Measurements from ENCODE around the gene PAPLN. TPM values are rescaled to one million over a fixed set of nuclear protein-coding genes. Genes with fewer than 3 reads are reported as not detected.

The PAPLN gene
- total and polyA plus RNA-seq, 9 of the 15 experiments (the other 6 are each of a cell fraction or from before 2014, with no cell fraction given): 0.43 to 3.5 (median 1.7) TPM

DNA sequence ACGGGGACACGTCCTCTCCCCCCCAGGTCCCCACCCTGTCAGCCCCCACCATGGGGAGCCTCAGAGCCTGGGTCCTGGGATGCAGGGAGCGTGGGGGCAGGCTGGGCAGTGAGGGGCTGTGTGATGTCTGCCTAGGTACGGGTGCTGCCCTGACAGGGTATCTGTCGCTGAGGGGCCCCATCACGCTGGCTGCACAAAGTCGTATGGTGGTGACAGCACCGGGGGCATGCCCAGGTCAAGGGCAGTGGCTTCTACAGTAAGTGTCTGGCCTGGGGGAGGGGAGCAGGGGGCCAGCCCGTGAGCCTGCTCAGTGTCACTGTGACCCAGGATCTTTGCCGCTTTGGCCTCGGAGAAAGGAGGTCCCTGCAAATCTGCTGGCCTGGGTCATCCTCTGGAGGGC is 23.3 kb downstream of the PAPLN start (continued):
- TF ChIP-seq, protein P1, sequence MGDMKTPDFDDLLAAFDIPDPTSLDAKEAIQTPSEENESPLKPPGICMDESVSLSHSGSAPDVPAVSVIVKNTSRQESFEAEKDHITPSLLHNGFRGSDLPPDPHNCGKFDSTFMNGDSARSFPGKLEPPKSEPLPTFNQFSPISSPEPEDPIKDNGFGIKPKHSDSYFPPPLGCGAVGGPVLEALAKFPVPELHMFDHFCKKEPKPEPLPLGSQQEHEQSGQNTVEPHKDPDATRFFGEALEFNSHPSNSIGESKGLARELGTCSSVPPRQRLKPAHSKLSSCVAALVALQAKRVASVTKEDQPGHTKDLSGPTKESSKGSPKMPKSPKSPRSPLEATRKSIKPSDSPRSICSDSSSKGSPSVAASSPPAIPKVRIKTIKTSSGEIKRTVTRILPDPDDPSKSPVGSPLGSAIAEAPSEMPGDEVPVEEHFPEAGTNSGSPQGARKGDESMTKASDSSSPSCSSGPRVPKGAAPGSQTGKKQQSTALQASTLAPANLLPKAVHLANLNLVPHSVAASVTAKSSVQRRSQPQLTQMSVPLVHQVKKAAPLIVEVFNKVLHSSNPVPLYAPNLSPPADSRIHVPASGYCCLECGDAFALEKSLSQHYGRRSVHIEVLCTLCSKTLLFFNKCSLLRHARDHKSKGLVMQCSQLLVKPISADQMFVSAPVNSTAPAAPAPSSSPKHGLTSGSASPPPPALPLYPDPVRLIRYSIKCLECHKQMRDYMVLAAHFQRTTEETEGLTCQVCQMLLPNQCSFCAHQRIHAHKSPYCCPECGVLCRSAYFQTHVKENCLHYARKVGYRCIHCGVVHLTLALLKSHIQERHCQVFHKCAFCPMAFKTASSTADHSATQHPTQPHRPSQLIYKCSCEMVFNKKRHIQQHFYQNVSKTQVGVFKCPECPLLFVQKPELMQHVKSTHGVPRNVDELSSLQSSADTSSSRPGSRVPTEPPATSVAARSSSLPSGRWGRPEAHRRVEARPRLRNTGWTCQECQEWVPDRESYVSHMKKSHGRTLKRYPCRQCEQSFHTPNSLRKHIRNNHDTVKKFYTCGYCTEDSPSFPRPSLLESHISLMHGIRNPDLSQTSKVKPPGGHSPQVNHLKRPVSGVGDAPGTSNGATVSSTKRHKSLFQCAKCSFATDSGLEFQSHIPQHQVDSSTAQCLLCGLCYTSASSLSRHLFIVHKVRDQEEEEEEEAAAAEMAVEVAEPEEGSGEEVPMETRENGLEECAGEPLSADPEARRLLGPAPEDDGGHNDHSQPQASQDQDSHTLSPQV (IDR thresholded peaks at IDR 0.05): no peak
- no peak for TF ChIP-seq ARID1B (IDR thresholded peaks at IDR 0.05)

DNA sequence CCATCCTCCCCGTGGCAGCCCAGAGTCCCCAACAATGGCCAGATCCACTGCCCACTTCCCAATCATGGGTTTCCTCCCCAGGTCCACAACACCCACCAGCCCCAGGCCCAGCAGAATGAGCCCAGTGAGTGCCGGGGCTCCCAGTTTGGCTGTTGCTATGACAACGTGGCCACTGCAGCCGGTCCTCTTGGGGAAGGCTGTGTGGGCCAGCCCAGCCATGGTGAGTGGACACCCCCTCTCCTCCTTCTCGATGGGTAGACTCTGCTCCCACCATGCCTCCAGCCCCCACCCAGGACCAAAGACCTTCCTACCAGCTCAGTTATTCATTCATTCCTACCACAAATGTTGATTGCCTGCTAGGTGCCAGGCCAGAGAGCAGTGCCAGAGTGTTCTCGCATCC is 23.8 kb downstream of the PAPLN start:
- H4K20me1 ChIP-seq (replicated peaks; ENCODE audit: control insufficient read depth, insufficient read depth, low read length): no peaks in the 10 kb centered on the region
- H3K27me3 ChIP-seq (ENCODE audit: control insufficient read depth in 2 of 2, insufficient read depth in 2 of 2, low read length in 2 of 2): no peaks in the 10 kb centered on the region
- ATAC-seq: no peak
- CTCF ChIA-PET (ENCODE audit: low intra/inter-chr PET ratio): no interaction called here
- no peak overlapping the region for H3K4me3 ChIP-seq
- no peaks in the 10 kb centered on the region for H3K79me2 ChIP-seq (ENCODE audit: control insufficient read depth, insufficient read depth, low read length)
- H3K9ac ChIP-seq (ENCODE audit: insufficient read depth in 1 of 2, low read depth in 2 of 2, low read length in 2 of 2): no peak overlapping the region
- in situ Hi-C loops (cut with MboI): no loop called here
- no peak overlapping the region for H3K4me2 ChIP-seq (ENCODE audit: insufficient read depth, low read length)
- H3K36me3 ChIP-seq (ENCODE audit: control insufficient read depth, insufficient read depth, low read length): no peaks in the 10 kb centered on the region
- POLR2A ChIA-PET: no interaction called here
- peak; percentile 78 for TF ChIP-seq RFX1 (IDR thresholded peaks at IDR 0.05)
- TF ChIP-seq NCOR1 (IDR thresholded peaks at IDR 0.05): no peak
- no peak overlapping the region for H2AFZ ChIP-seq (ENCODE audit: low read depth, low read length)
- peaks cover 0 to 15% of the 10 kb centered on the region in 2 experiments; a peak in 2 of 5 replicates for H3K4me1 ChIP-seq (replicated peaks in 1 of 2; ENCODE audit: control insufficient read depth in 2 of 2, insufficient read depth in 2 of 2, low read length in 2 of 2)
- no peak overlapping the region for H3K27ac ChIP-seq (ENCODE audit: extremely low read depth, low read depth, low read length)
- no peaks in the 10 kb centered on the region for H3K9me1 ChIP-seq (ENCODE audit: control insufficient read depth, insufficient read depth, low read length)
- intact Hi-C loops (cut with micrococcal nuclease): no loop called here
- no TSS peak for BruUV-seq (replicated peaks)
- no peak for DNase-seq (ENCODE audit: extremely low read depth in 1 of 4, low spot score in 3 of 4)
- 28% methylated on average over 6 of the region's 6 CpGs for WGBS (ENCODE audit: insufficient coverage, low coverage, missing lambda C conversion rate)
- no peaks in the 10 kb centered on the region for H3K9me3 ChIP-seq (replicated peaks; ENCODE audit: control insufficient read depth, insufficient read depth, low read depth, low read length)
- FAIRE-seq: no peak
